Stimulated activated naive CD8-positive, alpha-beta T cell treated with anti-CD3 and anti-CD28 coated beads, Interleukin-15, Interleukin-2, amounts not matched to agents 100 ng/mL and 50 ng/mL, for 24 hours (primary cell): Measurements from ENCODE around the gene YARS1.
A peak's percentile ranks its signal among the peaks of the same experiment; 100 is the strongest.
"Not testable (repeated sequence)": the region's sequence is repeated elsewhere in the genome, so short reads cannot be mapped to it uniquely, and the experiment has no call there.

ENCODE experiments used
- H3K27ac Mint-ChIP-seq: one replicate; pipeline ENCODE4 v1.8.0; 2021; ENCODE audit warnings: mild to moderate bottlenecking, mixed read lengths
- H3K27me3 Mint-ChIP-seq: one replicate; pipeline ENCODE4 v1.8.0; 2021; ENCODE audit warnings: mixed read lengths
- H3K36me3 Mint-ChIP-seq: one replicate; pipeline ENCODE4 v1.8.0; 2021; ENCODE audit warnings: low read depth, mixed read lengths
- H3K4me1 Mint-ChIP-seq: one replicate; pipeline ENCODE4 v1.8.0; 2021; ENCODE audit warnings: low read depth, mixed read lengths
- H3K4me3 Mint-ChIP-seq: one replicate; pipeline ENCODE4 v1.8.0; 2021; ENCODE audit warnings: mild to moderate bottlenecking, mixed read lengths
- H3K9me3 Mint-ChIP-seq: one replicate; pipeline ENCODE4 v1.8.0; 2021; ENCODE audit warnings: mixed read lengths

The YARS1 gene

DNA sequence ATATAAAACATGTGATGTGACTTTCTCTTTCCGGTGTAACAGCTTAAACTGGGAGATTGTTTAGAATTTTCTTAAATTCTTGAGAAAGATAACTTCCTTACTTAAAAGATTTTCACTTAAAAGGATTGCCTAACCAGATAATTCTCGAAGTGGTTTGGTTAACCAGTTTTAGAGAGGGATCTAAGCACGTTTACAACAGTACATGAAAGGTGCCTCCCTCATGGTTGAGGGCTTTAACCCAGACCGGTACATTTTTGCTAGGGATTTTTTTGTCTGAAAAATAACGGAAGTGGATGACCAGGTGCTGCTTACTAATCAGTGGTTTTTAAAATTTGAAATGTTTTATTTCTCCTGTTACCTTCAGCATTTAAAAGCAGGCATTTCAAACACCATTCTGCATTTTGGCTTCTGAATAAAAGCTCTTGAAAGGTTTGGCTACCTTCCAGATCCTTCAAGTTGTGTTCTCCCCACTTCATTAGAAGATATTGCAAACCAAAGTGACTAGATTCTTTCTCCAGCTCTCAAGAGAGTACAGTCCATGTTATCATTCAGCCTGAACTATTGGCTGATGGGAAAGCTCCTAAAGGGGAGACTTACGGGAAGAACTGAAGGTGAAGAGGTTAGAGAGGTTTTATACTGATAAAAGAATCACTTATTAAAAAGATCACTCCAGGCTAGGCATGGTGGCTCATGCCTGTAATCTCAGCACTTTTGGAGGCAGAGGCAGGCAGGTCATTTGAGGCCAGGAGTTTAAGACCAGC, 13.1 kb upstream of the YARS1 start:
- no peaks in the 10 kb centered on the region for H3K27me3 Mint-ChIP-seq
- peaks cover 73% of the 10 kb centered on the region for H3K36me3 Mint-ChIP-seq
- H3K9me3 Mint-ChIP-seq: no peaks in the 10 kb centered on the region
- H3K27ac Mint-ChIP-seq: no peak overlapping the region
- no peak overlapping the region for H3K4me3 Mint-ChIP-seq
- H3K4me1 Mint-ChIP-seq: peaks cover 13% of the 10 kb centered on the region

DNA sequence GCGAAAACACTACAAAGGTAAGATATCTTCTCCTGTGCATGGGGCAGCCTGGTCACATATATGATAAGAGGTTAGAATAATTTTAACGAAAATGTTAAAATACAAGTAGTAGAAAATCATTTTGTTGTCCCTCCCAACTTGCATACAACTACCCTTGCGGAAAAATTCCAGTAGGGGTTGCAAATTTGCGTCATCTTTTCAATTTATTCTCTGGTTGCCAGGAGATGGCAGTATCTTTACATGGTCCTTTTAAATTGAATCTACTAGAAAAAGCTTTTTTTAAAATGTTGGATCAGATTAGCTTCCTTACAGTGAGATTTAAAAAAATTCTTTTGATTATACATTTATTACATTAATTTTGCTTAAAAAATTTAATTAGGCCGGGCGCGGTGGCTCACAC, 11.2 kb upstream of the YARS1 start:
- Mint-ChIP-seq H3K27me3 (no peaks in the 10 kb centered on the region), H3K36me3 (peaks cover 65% of the 10 kb centered on the region), H3K9me3 (no peaks in the 10 kb centered on the region), H3K4me3 (no peak overlapping the region), H3K4me1 (peaks cover 13% of the 10 kb centered on the region), H3K27ac (no peak overlapping the region)

DNA sequence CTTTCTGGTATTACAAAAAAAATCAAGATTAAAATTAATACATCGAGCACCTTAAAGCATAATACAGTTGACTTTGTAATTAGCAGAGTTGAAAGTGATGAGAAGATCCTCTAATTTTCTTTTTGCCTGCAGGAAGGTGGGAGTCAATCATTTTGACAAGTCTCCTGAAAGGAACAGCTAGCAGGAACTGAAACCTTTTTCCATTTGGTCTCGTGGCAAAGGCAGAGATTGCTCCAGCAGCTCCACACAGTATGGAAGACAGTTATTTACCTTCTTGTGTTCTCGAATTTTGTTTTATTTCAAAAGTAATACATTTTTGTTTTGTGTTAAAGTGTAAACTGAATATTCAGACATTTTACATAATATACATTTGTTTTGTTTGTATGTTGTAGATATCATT, 8.0 kb upstream of the YARS1 start:
- H3K4me1 Mint-ChIP-seq: peaks cover 23% of the 10 kb centered on the region
- H3K27ac Mint-ChIP-seq: no peak overlapping the region
- H3K4me3 Mint-ChIP-seq: no peak overlapping the region
- no peaks in the 10 kb centered on the region for H3K27me3 Mint-ChIP-seq
- H3K36me3 Mint-ChIP-seq: peaks cover 42% of the 10 kb centered on the region
- no peaks in the 10 kb centered on the region for H3K9me3 Mint-ChIP-seq

DNA sequence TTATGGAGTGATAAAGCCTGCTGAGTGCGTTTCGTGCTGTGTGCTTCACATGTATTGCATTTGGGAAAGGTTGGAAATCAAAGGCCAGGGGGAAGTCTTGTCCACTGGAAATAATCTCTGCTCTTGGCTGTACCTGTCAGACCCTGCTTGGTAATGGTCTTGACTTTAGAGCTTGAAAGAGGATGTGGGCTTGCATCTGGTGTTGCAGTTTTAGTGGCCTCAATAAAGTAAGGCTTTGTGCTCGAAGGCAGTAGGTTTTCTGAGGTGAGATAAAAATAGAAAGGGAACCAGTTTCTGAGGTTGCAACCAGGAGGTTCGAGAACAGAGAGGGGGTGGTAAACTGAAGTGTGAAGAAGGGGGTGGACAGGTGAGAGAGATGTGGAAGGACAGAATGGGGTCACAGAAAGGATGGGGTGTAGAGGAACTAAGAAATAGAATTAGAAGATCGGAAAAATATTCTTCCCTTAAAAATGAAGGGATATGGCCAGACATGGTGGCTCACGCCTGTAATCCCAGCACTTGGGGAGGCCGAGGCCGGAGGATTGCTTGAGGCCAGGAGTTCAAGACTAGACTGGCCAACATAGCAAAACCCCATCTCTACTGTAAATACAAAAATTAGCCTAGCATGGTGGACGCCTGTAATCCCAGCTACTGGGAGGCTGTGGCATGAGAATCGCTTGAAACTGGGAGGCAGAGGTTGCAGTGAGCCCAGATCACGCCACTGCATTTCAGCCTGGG, 1.8 kb upstream of the YARS1 start:
- H3K27ac Mint-ChIP-seq: peak overlapping the region; percentile 84
- H3K27me3 Mint-ChIP-seq: no peaks in the 10 kb centered on the region
- peaks cover 55% of the 10 kb centered on the region for H3K4me1 Mint-ChIP-seq
- H3K4me3 Mint-ChIP-seq: peak overlapping the region; percentile 97
- peaks cover 24% of the 10 kb centered on the region for H3K36me3 Mint-ChIP-seq
- H3K9me3 Mint-ChIP-seq: no peaks in the 10 kb centered on the region

DNA sequence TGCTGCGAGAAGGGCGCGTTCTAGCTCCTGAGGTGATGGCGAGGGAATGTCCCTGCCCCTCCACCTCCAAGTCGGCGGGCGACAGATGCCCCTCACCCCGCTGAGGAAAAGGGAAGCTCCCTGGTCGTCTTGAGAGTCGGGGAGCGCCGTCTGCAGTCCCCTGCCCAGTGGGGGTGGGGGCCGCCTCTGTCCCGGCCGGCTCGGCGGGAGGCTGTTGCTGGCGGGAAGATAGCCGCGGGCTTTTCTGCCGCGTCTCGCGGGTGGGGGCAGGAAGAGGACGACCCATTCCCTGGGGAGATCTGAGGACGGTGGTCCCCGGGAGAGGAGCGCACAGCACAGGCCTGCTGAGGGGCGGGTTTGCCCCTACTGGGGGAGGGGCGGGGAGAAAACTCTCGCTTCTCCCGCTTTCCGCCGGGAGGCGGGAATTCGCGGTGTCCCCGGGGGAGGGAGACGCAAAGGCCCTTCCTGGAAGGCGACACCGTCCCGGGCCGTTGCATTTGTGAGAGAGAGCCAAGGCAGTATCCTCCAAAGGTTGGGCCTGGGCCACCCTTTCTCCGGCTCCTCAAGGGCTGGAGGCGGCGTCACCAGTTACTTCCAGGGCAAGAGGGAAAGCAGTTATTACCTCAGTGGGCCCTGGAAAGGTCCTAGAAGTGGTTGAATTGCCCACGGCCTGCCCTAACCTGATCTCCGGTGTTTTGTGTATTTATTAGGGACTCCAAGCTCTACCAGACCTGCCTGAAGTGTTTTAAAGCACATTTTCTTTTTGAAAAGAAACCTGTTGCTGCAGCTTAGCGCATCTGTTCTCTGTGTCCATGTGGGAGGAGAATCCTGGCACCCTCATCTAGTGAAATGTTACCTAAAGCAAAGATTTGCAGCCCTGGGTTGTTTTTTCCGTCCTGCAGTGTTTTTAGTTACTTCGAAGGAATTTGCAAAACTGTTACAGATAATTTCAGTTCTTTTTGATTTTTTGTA, 943 bp upstream of the YARS1 start:
- Mint-ChIP-seq H3K36me3 (peaks cover 32% of the 10 kb centered on the region), H3K27me3 (no peaks in the 10 kb centered on the region), H3K27ac (peak overlapping the region; percentile 98), H3K4me3 (peak overlapping the region; percentile 97), H3K4me1 (peaks cover 64% of the 10 kb centered on the region), H3K9me3 (peaks cover 5% of the 10 kb centered on the region)

DNA sequence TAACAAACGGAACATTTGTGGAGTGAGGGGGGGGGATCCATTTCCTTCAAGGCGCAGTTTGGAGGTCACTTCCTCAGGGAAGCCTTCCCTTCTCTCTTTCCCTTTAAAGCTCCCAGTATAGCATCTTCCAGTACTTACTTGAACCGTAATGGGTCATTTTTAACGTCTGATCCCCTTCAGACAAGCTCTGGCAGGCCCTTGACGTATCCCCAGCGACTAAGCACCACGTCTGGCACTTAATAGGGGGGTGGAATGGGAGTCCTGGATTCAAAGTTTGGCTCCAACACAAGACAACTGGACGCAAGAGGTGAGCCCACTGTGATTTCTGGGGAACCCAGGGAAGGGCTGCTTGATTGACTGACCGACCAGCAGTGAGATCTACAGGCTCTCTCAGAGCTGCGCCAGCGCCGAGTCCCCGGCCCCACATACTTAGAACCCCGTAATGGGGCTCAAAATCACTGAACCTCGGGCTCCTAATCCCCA, 441 bp downstream of the YARS1 start:
- H3K9me3 Mint-ChIP-seq: peaks cover 5% of the 10 kb centered on the region
- H3K27ac Mint-ChIP-seq: peak overlapping the region; percentile 98
- H3K36me3 Mint-ChIP-seq: peaks cover 45% of the 10 kb centered on the region
- peak overlapping the region; percentile 97 for H3K4me3 Mint-ChIP-seq
- H3K27me3 Mint-ChIP-seq: no peaks in the 10 kb centered on the region
- H3K4me1 Mint-ChIP-seq: peaks cover 70% of the 10 kb centered on the region

DNA sequence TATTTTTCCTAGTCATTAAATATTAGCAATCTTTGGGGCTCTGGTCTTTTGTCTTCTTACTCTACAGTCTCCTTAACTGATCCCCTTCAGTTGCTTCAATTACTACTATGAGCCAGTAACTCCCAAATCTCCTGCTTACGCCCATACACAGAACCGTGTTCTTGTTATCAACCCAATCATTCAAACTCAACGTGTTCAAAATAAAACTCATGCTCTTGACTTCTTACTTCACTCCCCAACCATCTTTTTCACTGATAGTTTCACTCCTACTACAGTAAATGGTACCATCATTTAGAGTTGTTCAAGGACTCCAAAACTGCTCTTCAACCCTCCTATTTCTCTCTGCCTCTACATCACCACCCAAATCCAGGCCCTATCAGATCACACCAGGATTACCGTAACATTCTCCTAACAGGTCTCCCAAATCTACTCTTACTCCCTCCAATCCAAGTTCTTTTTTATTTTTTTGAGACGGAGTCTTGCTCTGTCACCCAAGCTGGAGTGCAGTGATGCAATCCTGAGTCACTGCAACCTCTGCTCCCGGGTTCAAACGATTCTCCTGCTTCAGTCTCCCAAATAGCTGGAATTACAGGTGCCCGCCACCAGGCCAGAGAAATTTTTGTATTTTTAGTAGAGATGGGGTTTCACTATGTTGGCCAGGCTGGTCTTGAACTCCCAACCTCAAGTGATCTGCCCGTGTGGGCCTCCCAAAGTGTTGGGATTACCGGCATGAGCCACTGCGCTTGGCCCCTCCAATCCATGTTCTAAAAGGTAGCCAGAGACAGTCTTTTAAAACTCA, 3.0 kb downstream of the YARS1 start:
- Mint-ChIP-seq H3K4me3 (peak overlapping the region; percentile 97), H3K27ac (peak overlapping the region; percentile 72), H3K9me3 (peaks cover 5% of the 10 kb centered on the region), H3K4me1 (peaks cover 74% of the 10 kb centered on the region), H3K36me3 (peaks cover 71% of the 10 kb centered on the region), H3K27me3 (no peaks in the 10 kb centered on the region)

DNA sequence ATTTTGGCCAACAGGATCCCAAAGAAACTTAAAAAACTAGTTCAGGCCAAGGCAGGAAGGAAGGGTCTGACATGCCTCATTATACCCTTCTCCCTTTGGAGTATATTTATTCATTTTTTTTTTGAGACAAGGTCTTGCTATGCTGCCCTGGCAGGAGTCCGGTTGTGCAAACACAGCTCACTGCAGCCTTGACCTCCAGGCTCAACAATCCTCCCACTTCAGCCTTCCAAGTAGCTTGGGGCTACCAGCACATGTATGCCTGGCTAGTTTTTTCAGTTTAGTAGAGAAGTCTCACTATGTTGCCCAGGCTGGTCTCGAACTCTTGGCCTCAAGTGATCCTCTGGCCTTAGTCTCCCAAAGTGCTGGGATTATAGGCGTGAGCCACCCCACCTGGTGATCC, 5.2 kb downstream of the YARS1 start:
- H3K36me3 Mint-ChIP-seq: peaks cover 90% of the 10 kb centered on the region
- peaks cover 5% of the 10 kb centered on the region for H3K9me3 Mint-ChIP-seq
- no peak overlapping the region for H3K27ac Mint-ChIP-seq
- H3K4me1 Mint-ChIP-seq: peaks cover 70% of the 10 kb centered on the region
- H3K27me3 Mint-ChIP-seq: no peaks in the 10 kb centered on the region
- H3K4me3 Mint-ChIP-seq: no peak overlapping the region

DNA sequence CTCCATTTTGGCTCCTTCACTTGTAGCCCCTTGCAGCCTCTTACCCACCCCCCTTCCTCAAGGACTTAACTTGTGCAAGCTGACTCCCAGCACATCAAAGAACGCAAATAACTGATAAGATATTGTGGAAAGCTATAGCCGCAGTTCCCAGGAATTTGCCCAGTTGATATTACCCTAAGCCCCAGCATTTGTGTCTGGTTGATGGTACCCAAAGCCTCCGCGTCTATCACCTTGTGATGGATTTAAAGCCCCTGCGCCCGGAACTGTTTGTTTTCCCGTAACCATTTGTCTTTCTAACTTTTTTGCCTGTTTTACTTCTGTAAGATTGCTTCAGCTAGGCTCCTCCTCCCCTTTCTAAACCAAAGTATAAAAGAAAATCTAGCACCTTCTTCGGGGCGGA, 5.9 kb downstream of the YARS1 start:
- Mint-ChIP-seq H3K4me3 (no peak overlapping the region), H3K4me1 (peaks cover 65% of the 10 kb centered on the region)

DNA sequence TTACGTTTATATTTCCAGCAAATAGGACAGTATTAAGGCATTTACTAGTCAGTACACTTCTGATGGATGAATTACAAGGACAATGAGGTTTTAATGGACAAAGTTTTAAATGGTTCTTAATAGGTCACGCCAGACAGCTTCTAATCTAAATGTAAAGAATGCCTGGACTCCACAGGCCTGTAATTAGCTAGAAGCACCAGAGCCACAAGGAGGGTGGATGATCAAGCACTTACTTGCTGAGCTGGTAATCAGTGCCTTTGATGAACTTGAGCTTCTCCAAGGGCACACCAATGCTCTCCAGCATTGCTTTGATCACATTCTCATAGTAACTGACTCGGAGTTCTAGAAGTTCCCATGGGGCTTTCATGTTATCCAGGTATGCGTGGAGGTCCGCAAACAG, 6.8 kb downstream of the YARS1 start:
- Mint-ChIP-seq H3K27me3 (no peaks in the 10 kb centered on the region), H3K9me3 (peaks cover 5% of the 10 kb centered on the region), H3K4me3 (no peak overlapping the region), H3K4me1 (peaks cover 56% of the 10 kb centered on the region), H3K27ac (no peak overlapping the region), H3K36me3 (peaks cover 95% of the 10 kb centered on the region)

More for the DNA sequence above, 5.9 kb downstream of the YARS1 start:
- peaks cover 91% of the 10 kb centered on the region for H3K36me3 Mint-ChIP-seq
- H3K9me3 Mint-ChIP-seq: peaks cover 5% of the 10 kb centered on the region
- no peak overlapping the region for H3K27ac Mint-ChIP-seq
- no peaks in the 10 kb centered on the region for H3K27me3 Mint-ChIP-seq

DNA sequence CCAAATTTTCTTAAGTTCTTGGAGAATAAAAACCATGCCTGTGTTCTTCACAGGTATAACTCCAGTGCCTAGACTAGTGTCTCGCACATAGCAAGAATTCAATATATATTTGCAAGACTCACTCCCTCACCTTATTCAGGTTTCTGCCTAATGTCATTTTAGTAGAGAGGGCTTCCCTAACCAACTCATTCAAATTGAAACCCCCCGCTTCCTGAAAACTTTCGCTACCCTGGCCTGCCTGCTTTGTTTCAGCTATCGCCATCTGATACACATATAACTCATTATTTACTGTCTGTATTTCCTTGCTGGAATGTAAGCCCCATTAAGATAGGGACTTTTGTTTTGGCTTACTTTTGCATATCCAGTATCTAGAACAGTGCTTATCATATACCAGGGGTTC, 8.6 kb downstream of the YARS1 start:
- Mint-ChIP-seq H3K4me1 (peaks cover 39% of the 10 kb centered on the region), H3K9me3 (peaks cover 2% of the 10 kb centered on the region), H3K4me3 (no peak overlapping the region), H3K27ac (no peak overlapping the region), H3K36me3 (peaks cover 85% of the 10 kb centered on the region), H3K27me3 (no peaks in the 10 kb centered on the region)

DNA sequence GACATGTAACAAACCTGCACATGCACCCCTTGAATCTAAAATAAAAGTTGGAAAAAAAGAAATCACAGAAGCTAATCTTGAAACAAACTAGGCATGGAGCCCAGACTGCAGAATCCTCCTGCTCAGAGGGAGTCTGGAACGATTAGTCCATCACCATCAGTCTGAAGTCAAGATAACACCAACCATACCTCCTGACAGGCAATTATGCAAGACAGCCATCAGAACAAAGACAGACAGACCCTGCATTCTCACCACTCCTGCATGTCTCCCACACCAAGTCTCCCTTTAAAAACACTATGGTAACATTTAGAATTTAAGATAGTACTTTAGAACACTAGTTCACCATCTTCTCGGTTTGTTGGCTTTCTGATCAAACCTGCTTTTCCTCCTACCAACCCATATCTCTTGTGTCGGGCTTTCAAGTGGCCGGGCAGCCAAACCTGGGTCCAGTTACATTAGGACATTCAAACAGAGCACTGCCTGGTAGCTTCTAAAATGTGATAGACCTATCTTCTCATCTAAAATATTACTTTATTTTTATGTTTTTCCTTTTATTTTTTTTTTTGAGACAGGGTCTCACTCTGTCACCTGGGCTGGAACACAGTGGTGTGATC, 10.1 kb downstream of the YARS1 start:
- Mint-ChIP-seq H3K27ac (no peak overlapping the region), H3K27me3 (no peaks in the 10 kb centered on the region), H3K9me3 (no peaks in the 10 kb centered on the region), H3K36me3 (peaks cover 83% of the 10 kb centered on the region), H3K4me1 (peaks cover 36% of the 10 kb centered on the region), H3K4me3 (no peak overlapping the region)

DNA sequence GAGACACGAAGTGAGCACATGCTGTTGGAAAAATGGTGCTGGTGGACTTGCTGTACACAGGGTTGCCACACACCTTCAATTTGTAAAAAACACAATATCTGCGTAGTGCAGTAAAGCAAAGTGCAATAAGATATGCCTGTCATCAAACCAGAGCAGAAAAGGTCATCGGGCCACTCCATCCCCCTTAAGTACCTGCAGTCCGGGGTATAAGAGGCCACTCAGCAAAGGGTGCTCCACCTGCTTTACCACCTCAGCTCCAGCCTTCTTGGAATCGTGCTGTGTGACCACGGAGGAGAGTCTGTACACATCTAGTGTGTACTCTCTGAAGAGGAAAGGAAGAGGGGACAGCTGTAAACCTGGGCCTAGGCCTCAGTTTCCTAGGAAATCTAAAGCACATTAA, 10.9 kb downstream of the YARS1 start:
- no peaks in the 10 kb centered on the region for H3K27me3 Mint-ChIP-seq
- H3K9me3 Mint-ChIP-seq: no peaks in the 10 kb centered on the region
- peaks cover 81% of the 10 kb centered on the region for H3K36me3 Mint-ChIP-seq
- no peak overlapping the region for H3K27ac Mint-ChIP-seq
- H3K4me3 Mint-ChIP-seq: no peak overlapping the region
- peaks cover 36% of the 10 kb centered on the region for H3K4me1 Mint-ChIP-seq

DNA sequence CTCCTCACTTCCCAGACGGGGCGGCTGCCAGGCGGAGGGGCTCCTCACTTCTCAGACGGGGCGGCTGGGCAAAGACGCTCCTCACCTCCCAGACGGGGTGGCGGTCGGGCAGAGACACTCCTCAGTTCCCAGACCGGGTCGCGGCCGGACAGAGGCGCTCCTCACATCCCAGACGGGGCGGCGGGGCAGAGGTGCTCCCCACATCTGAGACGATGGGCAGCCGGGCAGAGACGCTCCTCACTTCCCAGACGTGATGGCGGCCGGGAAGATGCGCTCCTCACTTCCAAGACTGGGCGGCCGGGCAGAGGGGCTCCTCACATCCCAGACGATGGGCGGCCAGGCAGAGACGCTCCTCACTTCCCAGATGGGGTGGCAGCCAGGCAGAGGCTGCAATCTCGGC, 12.7 kb downstream of the YARS1 start:
- not testable (repeated sequence) for H3K4me3 Mint-ChIP-seq, H3K9me3 Mint-ChIP-seq, H3K27me3 Mint-ChIP-seq, H3K27ac Mint-ChIP-seq
- H3K36me3 Mint-ChIP-seq: peaks cover 73% of the 10 kb centered on the region
- H3K4me1 Mint-ChIP-seq: peaks cover 46% of the 10 kb centered on the region
